Sigmoid colon (tissue), 7 donors: ENCODE results near the gene WNT3A. TPM values are rescaled to one million over a fixed set of nuclear protein-coding genes. Genes with fewer than 3 reads are reported as not detected.

ENCODE experiments used
- DNase-seq: peaks from one replicate; pipeline ENCODE4 v3.0.0-alpha.2; 2019
- H3K27ac ChIP-seq, 4 donors: fragments of 200-600 bp; sonication (generic); one replicate each; pipeline ENCODE4 v1.5.1; 2016 to 2019; ENCODE audit warnings: mild to moderate bottlenecking in 1 of 4
- H3K27me3 ChIP-seq, 3 donors: fragments of 200-600 bp; sonication (generic); one replicate each; pipeline ENCODE4 v1.5.1; 2019; ENCODE audit warnings: mild to moderate bottlenecking in 1 of 3
- H3K36me3 ChIP-seq, 4 donors: fragments of 200-600 bp; sonication (generic); one replicate each; pipeline ENCODE4 v1.5.1; 2016 to 2019
- H3K4me1 ChIP-seq, 4 donors: fragments of 200-600 bp; sonication (generic); one replicate each; pipeline ENCODE4 v1.5.1; 2017 to 2019
- H3K4me3 ChIP-seq, 4 donors: fragments of 200-600 bp; sonication (generic); one replicate each; pipeline ENCODE4 v1.5.1; 2017 to 2019; ENCODE audit warnings: mild to moderate bottlenecking in 2 of 4, moderate library complexity in 1 of 4
- H3K9me3 ChIP-seq, 4 donors: fragments of 200-600 bp in 3 of 4; sonication (generic) in 3 of 4; one replicate each; pipeline versions ENCODE4 v1.5.1 to v1.6.1; 2013 to 2019
- CTCF ChIP-seq, 4 experiments: fragments of 450-650 bp in 3 of 4; fragments of 200-600 bp in 1 of 4; IDR thresholded peaks; one replicate each; pipeline ENCODE4 v1.5.1; 2016 to 2019; ENCODE audit warnings: antibody characterized with exemption in 4 of 4, mild to moderate bottlenecking in 3 of 4, moderate library complexity in 2 of 4
- EP300 ChIP-seq, 4 donors: sonication (generic); formaldehyde crosslinking; IDR thresholded peaks; one replicate each; pipeline ENCODE4 v1.6.1; 2017; ENCODE audit warnings: antibody characterized with exemption in 4 of 4
- POLR2A ChIP-seq, 2 donors: fragments of 450-650 bp; IDR thresholded peaks; one replicate each; pipeline ENCODE4 v1.6.1; 2016; ENCODE audit warnings: antibody characterized with exemption in 2 of 2, mild to moderate bottlenecking in 2 of 2, moderate library complexity in 2 of 2
- POLR2AphosphoS5 ChIP-seq, 4 donors: sonication (generic); formaldehyde crosslinking; IDR thresholded peaks; one replicate each; pipeline ENCODE4 v1.6.1; 2017; ENCODE audit warnings: antibody characterized with exemption in 4 of 4
- WGBS, 2 donors: extraction: QIAGEN DNeasy Blood & Tissue Kit; methylation state at CpG; one replicate each; pipeline ENCODE4 v1.1.7; 2013; 5-methylcytosine and 5-hydroxymethylcytosine counted together
- intact Hi-C: fragments of 100-400 bp; cut with DNase I; formaldehyde crosslinking; loops from one replicate; pipeline ENCODE4 v1.15.1; 2023
- polyA plus RNA-seq, 3 donors: library from polyadenylated mRNA; stranded (reverse); fragments of 200-250 nt; gene quantifications; one replicate each; pipeline ENCODE4 v1.2.3, GENCODE V29; 2013
- total RNA-seq, 4 donors: library from RNA; depleted of rRNA; stranded (reverse); fragments of >200 nt; gene quantifications; one replicate each; pipeline ENCODE4 v1.1.0, GENCODE V29; 2016
- donor health status: healthy with polysubstance abuse.
- donor health status: Bipolar disorder and iron deficiency.
- donor health status: healthy.

Gene WNT3A
- total and polyA plus RNA-seq, 7 donors, result 0.01 TPM; not detected in 6

- peak overlapping the region in 1 of 4 donors; percentile 2 for H3K4me3 ChIP-seq
- TF ChIP-seq EP300 (IDR thresholded peaks at IDR 0.05) (no peak), POLR2AphosphoS5 (IDR thresholded peaks at IDR 0.05) (no peak), CTCF (IDR thresholded peaks at IDR 0.05) (no peak), POLR2A (IDR thresholded peaks at IDR 0.05) (no peak)
- peak overlapping the region in 3 of 4 donors; percentile 1 to 97 (median 56) for H3K27ac ChIP-seq
- DNase-seq, result peak; percentile 63
- H3K36me3 ChIP-seq, result no peaks in the 10 kb centered on the region
- H3K27me3 ChIP-seq, result no peaks in the 10 kb centered on the region
- intact Hi-C loops, result loop anchor here (10.0 kb wide), 1 partner anchor 544 kb away; no protein-coding TSS in a partner anchor
- WGBS, 2 donors, result 69 to 75% methylated on average over 21 of the region's 21 CpGs
- peaks cover 3 to 98% (median 93%) of the 10 kb centered on the region in 4 donors for H3K4me1 ChIP-seq
- H3K9me3 ChIP-seq, result no peaks in the 10 kb centered on the region
Observed at GRCh38 chr1:228088586-228089498, 82.0 kb downstream of the WNT3A start.

GRCh38 chr1:228089519-228090380 lies 83.0 kb downstream of the WNT3A start:
- H3K4me1 ChIP-seq, result peaks cover 3 to 89% (median 84%) of the 10 kb centered on the region in 4 donors
- TF ChIP-seq EP300 (IDR thresholded peaks at IDR 0.05), result no peak
- no peak for TF ChIP-seq POLR2AphosphoS5 (IDR thresholded peaks at IDR 0.05)
- TF ChIP-seq POLR2A (IDR thresholded peaks at IDR 0.05), result no peak
- no peaks in the 10 kb centered on the region for H3K36me3 ChIP-seq
- peaks cover 0 to 4% (median 3%) of the 10 kb centered on the region in 4 donors for H3K9me3 ChIP-seq
- intact Hi-C loops, result loop anchor here (10.0 kb wide), 1 partner anchor 545 kb away; no protein-coding TSS in a partner anchor
- H3K27ac ChIP-seq, result peak overlapping the region in 1 of 4 donors; percentile 2
- WGBS, 2 donors, result 69 to 70% methylated on average over 12 of the region's 12 CpGs
- no peaks in the 10 kb centered on the region for H3K27me3 ChIP-seq
- peak overlapping the region in 1 of 4 donors; percentile 2 for H3K4me3 ChIP-seq
- peak; percentile 55 for DNase-seq

- H3K4me3 ChIP-seq, result no peak overlapping the region
- H3K4me1 ChIP-seq, result peaks cover 3 to 85% (median 77%) of the 10 kb centered on the region in 4 donors
- 19 to 30% methylated on average over 2 of the region's 2 CpGs for WGBS, 2 donors
- peaks cover 0 to 6% (median 3%) of the 10 kb centered on the region in 4 donors for H3K9me3 ChIP-seq
- H3K36me3 ChIP-seq, result no peaks in the 10 kb centered on the region
- no peak overlapping the region for H3K27ac ChIP-seq
- TF ChIP-seq EP300 (IDR thresholded peaks at IDR 0.05), result no peak
- no peak for TF ChIP-seq POLR2AphosphoS5 (IDR thresholded peaks at IDR 0.05)
- no peak for TF ChIP-seq POLR2A (IDR thresholded peaks at IDR 0.05)
- TF ChIP-seq CTCF (IDR thresholded peaks at IDR 0.05), result no peak
- DNase-seq, result peak; percentile 60
- H3K27me3 ChIP-seq, result no peaks in the 10 kb centered on the region
- intact Hi-C loops, result no loop called here
Observed at GRCh38 chr1:228090613-228091081, 83.8 kb downstream of the WNT3A start.

DNA sequence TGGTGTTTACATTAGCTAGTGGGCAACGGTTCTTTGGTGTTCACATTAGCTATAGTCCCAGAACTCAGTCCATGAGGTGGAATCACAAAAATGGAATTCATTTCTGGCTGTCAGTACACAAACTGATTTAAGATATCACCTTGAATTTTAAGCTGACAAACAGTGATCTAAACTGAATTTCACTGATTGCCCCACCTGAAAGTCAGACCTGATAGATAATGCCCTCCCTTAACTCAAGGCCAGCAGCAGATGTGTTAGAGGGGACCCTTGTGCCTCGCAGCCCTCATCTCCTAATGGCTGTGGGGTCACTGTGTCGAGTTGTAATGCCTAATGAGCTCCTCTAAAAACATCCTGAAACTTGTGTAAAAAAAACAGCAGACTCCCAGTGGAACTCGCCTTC lies 84.3 kb downstream of the WNT3A start:
- Histone ChIP-seq H3K36me3 (no peaks in the 10 kb centered on the region), H3K4me3 (no peak overlapping the region), H3K9me3 (peaks cover 0 to 6% (median 3%) of the 10 kb centered on the region in 4 donors), H3K27me3 (no peaks in the 10 kb centered on the region), H3K4me1 (peaks cover 3 to 82% (median 74%) of the 10 kb centered on the region in 4 donors), H3K27ac (no peak overlapping the region)
- WGBS, 2 donors, result 67 to 75% methylated on average over 4 of the region's 4 CpGs
- no peak for DNase-seq
- intact Hi-C loops, result no loop called here
- TF ChIP-seq POLR2AphosphoS5 (IDR thresholded peaks at IDR 0.05) (no peak), EP300 (IDR thresholded peaks at IDR 0.05) (no peak), POLR2A (IDR thresholded peaks at IDR 0.05) (no peak), CTCF (IDR thresholded peaks at IDR 0.05) (no peak)
